Lung (tissue), 12 donors: ENCODE data around the gene SNCAIP. TPM values are rescaled to one million over a fixed set of nuclear protein-coding genes. Genes with fewer than 3 reads are reported as not detected.
"Not testable (repeated sequence)": the region's sequence is repeated elsewhere in the genome, so short reads cannot be mapped to it uniquely, and the experiment has no call there.

Experiments used
- ATAC-seq: fragments of 200-7000 bp; cut with Tn5 transposase; one replicate; pipeline ENCODE4 v1.9.1; 2020; ENCODE audit warnings: moderate number of reproducible peaks; ENCODE audit not compliant: insufficient read depth, low FRiP score
- DNase-seq, 3 donors: peaks; one replicate each; pipeline ENCODE4 v3.0.0-alpha.2; 2013 to 2017
- H3K27ac ChIP-seq, 2 donors: one replicate each; pipeline ENCODE4 v1.5.1; 2013; ENCODE audit warnings: mild to moderate bottlenecking in 2 of 2, moderate library complexity in 2 of 2, control low read depth in 1 of 2, inconsistent platforms in 1 of 2, low read depth in 1 of 2, low read length in 1 of 2
- H3K27me3 ChIP-seq, 3 donors: one replicate each; pipeline ENCODE4 v1.5.1; 2013; ENCODE audit warnings: low read length in 2 of 3; ENCODE audit not compliant: control insufficient read depth in 3 of 3, insufficient read depth in 3 of 3
- H3K36me3 ChIP-seq, 4 donors: one replicate each; pipeline ENCODE4 v1.5.1; 2013; ENCODE audit warnings: low read length in 4 of 4, mild to moderate bottlenecking in 1 of 4, moderate library complexity in 1 of 4; ENCODE audit not compliant: control insufficient read depth in 4 of 4, insufficient read depth in 4 of 4
- H3K4me1 ChIP-seq, 5 donors: one replicate each; pipeline ENCODE4 v1.5.1; 2013; ENCODE audit warnings: low read length in 5 of 5, mild to moderate bottlenecking in 2 of 5, moderate library complexity in 1 of 5; ENCODE audit not compliant: control insufficient read depth in 5 of 5, insufficient read depth in 5 of 5
- H3K4me3 ChIP-seq: one replicate; pipeline ENCODE4 v1.5.1; 2013; ENCODE audit warnings: mild to moderate bottlenecking, control low read depth, moderate library complexity
- H3K9ac ChIP-seq, 2 donors: one replicate each; pipeline ENCODE4 v1.5.1; 2013; ENCODE audit warnings: low read length in 2 of 2, control low read depth in 1 of 2; ENCODE audit not compliant: insufficient read depth in 1 of 2
- H3K9me3 ChIP-seq, 4 donors: one replicate each; pipeline ENCODE4 v1.5.1; 2013; ENCODE audit warnings: low read length in 3 of 4, mild to moderate bottlenecking in 1 of 4, moderate library complexity in 1 of 4; ENCODE audit not compliant: control insufficient read depth in 4 of 4, insufficient read depth in 3 of 4
- WGBS, 2 donors: extraction: QIAGEN DNeasy Blood & Tissue Kit; methylation state at CpG; one replicate each; pipeline ENCODE4 v1.1.7; 2013; 5-methylcytosine and 5-hydroxymethylcytosine counted together
- polyA plus RNA-seq, 2 donors: library from polyadenylated mRNA; stranded (reverse); fragments of 200-250 nt; gene quantifications; one replicate each; pipeline ENCODE4 v1.2.1, GENCODE V29; 2013
- total RNA-seq, 2 donors: library from RNA; depleted of rRNA in 1 of 2; stranded (reverse); fragments of >200 nt in 1 of 2; gene quantifications; one replicate each; pipeline ENCODE4 v1.2.1, GENCODE V29; 2014 to 2021
- TF ChIP-seq, protein P1 (sequence below): IDR thresholded peaks from 2 replicates; pipeline ENCODE4 v1.5.1; 2012; ENCODE audit warnings: mild to moderate bottlenecking; ENCODE audit errors: control extremely low read depth, extremely low read depth
- donor health status: control.
- donor health status: control.
- donor health status: Bipolar disorder and iron deficiency.
- donor health status: healthy.
- donor health status: DM: yes; HTN: yes; CAD: no.

Gene SNCAIP
- total and polyA plus RNA-seq, 4 donors, result 1.4 to 25.7 (median 4.7) TPM

DNA sequence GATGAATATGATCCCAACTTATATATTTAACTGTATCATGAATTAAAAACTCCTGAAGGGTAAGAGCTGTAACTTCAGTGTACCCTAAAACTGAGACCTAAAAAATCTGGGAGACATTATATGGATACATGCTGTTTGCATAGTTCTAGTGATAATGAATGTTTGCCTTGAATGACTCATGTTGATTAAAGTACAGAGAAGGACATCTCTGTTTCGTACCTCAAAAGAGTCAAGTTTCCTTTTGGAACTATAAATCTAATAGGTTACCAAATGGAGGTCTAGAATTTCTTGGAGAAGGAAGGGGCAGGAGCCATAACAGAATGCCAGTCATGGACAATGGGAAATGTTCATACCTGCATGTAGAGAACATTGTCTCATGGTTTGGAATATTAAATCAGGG lies 168.1 kb downstream of the SNCAIP start:
- Histone ChIP-seq H3K27me3 (no peaks in the 10 kb centered on the region), H3K27ac (no peak overlapping the region), H3K4me3 (no peak overlapping the region), H3K36me3 (no peaks in the 10 kb centered on the region), H3K9me3 (no peaks in the 10 kb centered on the region), H3K9ac (no peak overlapping the region), H3K4me1 (peaks cover 0 to 5% (median 0%) of the 10 kb centered on the region in 5 donors)
- no peak for DNase-seq
- 59 to 79% methylated on average over 1 of the region's 1 CpG for whole genome bisulfite sequencing, 2 donors
- no peak for ATAC-seq
- TF ChIP-seq, protein P1, sequence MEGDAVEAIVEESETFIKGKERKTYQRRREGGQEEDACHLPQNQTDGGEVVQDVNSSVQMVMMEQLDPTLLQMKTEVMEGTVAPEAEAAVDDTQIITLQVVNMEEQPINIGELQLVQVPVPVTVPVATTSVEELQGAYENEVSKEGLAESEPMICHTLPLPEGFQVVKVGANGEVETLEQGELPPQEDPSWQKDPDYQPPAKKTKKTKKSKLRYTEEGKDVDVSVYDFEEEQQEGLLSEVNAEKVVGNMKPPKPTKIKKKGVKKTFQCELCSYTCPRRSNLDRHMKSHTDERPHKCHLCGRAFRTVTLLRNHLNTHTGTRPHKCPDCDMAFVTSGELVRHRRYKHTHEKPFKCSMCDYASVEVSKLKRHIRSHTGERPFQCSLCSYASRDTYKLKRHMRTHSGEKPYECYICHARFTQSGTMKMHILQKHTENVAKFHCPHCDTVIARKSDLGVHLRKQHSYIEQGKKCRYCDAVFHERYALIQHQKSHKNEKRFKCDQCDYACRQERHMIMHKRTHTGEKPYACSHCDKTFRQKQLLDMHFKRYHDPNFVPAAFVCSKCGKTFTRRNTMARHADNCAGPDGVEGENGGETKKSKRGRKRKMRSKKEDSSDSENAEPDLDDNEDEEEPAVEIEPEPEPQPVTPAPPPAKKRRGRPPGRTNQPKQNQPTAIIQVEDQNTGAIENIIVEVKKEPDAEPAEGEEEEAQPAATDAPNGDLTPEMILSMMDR, result no peak

DNA sequence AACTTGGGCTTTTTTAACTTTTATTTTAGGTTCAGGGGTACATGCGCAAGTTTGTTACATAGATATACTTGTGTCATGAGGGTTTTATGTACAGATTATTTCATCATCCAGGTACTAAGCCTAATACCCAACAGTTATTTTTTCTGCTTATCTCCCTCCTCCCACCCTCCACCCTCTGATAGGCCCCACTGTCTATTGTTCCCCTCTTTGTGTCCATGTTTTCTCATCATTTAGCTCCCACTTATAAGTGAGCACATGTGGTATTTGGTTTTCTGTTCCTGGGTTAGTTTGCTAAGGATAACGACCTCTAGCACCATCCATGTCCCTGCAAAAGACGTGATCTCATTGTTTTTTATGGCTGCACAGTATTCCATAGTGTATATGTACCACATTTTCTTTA lies 172.1 kb downstream of the SNCAIP start:
- Histone ChIP-seq H3K36me3 (no peaks in the 10 kb centered on the region), H3K27me3 (no peaks in the 10 kb centered on the region), H3K9me3 (no peaks in the 10 kb centered on the region), H3K4me1 (peaks cover 0 to 2% (median 0%) of the 10 kb centered on the region in 5 donors), H3K27ac (no peak overlapping the region), H3K4me3 (no peak overlapping the region), H3K9ac (no peak overlapping the region)
- 87 to 94% methylated on average over 3 of the region's 3 CpGs for WGBS, 2 donors
- DNase-seq, result no peak
- TF ChIP-seq, protein P1, result no peak
- ATAC-seq, result no peak

DNA sequence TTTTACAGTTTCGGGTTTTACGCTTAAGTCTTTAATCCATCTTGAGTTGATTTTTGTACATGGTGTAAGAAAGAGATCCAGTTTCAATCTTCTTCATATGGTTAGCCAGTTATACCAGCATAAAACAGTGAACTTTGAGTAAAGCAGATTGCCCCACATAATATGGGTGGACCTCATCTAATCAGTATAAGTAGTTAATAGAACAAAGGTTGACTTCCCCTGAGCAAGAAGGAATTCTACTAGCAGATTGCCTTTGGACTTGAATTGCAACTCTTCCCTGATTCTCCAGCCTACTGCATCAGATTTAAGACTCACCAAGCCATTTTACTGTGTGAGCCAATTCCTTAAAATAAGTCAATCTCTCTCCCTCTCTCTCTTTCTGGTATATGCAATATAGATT lies 173.2 kb downstream of the SNCAIP start:
- WGBS, 2 donors, result 95% methylated on average over 2 of the region's 2 CpGs
- no peak for DNase-seq
- no peaks in the 10 kb centered on the region for H3K27me3 ChIP-seq
- H3K4me3 ChIP-seq, result no peak overlapping the region
- H3K9ac ChIP-seq, result no peak overlapping the region
- no peak for ATAC-seq
- no peaks in the 10 kb centered on the region for H3K4me1 ChIP-seq
- TF ChIP-seq, protein P1, result no peak
- H3K36me3 ChIP-seq, result no peaks in the 10 kb centered on the region
- H3K9me3 ChIP-seq, result no peaks in the 10 kb centered on the region
- H3K27ac ChIP-seq, result no peak overlapping the region

DNA sequence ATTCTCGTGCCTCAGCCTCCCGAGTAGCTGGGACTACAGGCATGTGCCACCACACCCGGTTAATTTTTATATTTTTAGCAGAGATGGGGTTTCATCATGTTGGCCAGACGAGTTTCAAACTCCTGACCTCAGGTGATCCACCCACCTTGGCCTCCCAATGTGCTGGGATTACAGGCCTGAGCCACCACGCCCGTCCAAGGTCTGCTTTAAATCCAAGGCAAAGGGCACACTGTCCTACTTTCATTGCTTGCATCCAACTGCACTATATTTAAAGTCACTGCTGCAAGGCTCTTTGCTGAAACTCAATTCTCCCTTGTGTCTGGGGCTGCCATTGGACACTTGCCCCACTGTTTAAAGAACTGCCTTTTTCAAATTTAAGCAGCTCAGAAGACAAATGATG lies 174.6 kb downstream of the SNCAIP start:
- WGBS, 2 donors, result 94 to 98% methylated on average over 6 of the region's 6 CpGs
- not testable (repeated sequence) for H3K9ac ChIP-seq, H3K4me1 ChIP-seq, H3K27ac ChIP-seq, H3K27me3 ChIP-seq, DNase-seq, H3K9me3 ChIP-seq, H3K36me3 ChIP-seq, H3K4me3 ChIP-seq, ATAC-seq
